ENCODE data around the gene TRIP12. TPM values are rescaled to one million over a fixed set of nuclear protein-coding genes. Genes with fewer than 3 reads are reported as not detected.

Gene TRIP12
- total RNA-seq, 1 experiment from 2014 or later: 368 TPM

DNA sequence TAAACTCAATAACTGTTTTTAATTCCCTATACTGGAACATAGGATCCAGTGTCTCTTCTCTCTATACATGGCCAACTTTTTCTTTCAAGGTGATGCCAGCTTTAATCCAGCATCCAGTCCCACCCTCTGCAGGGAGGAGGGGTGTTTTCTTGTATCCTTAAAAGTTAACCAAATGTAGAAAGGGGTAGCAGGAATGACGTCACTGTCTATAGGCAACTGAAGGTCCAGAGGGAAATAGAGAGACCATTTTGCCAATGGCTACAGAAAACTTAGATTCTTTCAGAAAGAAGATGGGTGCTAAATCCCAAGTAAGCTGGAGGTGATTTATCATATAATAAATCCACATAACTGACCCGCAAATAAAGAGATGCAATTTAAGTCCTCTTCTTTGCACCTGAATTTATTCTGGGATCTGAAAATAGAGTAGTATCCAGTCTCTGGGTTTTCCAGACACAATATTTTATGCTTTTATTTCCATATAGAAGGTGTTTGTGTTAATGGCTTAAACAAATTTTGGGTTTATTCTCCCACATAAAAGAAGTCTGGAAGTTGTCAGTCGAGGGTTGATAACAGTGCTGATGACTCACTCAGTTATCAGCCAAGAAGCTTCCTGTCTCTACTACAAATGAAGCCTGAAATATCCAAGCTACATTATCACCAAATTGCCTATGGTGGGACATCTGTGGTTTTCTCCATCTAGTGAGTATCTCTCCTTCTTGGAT, 201.7 kb downstream of the TRIP12 start:
- no peak for TF ChIP-seq POLR2AphosphoS5 (IDR thresholded peaks at IDR 0.05; ENCODE audit: low read depth, low read length)
- TF ChIP-seq CTCF (IDR thresholded peaks at IDR 0.05): no peak
- no peak for TF ChIP-seq REST (IDR thresholded peaks at IDR 0.05; ENCODE audit: insufficient read depth in 1 of 2, low read depth in 2 of 2, low read length in 1 of 2)
- no peak for TF ChIP-seq SIN3A (IDR thresholded peaks at IDR 0.05; ENCODE audit: borderline replicate concordance, insufficient read depth, low read depth, low read length)
- no peaks in the 10 kb centered on the region for H3K9me3 ChIP-seq (ENCODE audit: control insufficient read depth, insufficient read depth, low read depth, low read length)
- H3K27ac ChIP-seq (ENCODE audit: low read length): no peak overlapping the region
- ChIA-PET CTCF (no interaction called here), POLR2A (no interaction called here)
- in situ Hi-C loops (cut with HindIII; ENCODE audit: low pct_unique_long_range_greater_than_20kb, low sequenced_read_pairs) (no loop called here), intact Hi-C loops (cut with micrococcal nuclease; ENCODE audit: unreplicated experiment) (loop anchor here (5.0 kb wide), 1 partner anchor 288 kb away; no protein-coding TSS in a partner anchor)
- H3K27me3 ChIP-seq (ENCODE audit: control insufficient read depth, insufficient read depth, low read length): peaks cover 22% of the 10 kb centered on the region
- H3K4me1 ChIP-seq (ENCODE audit: control insufficient read depth, insufficient read depth, low read length): peaks cover 3% of the 10 kb centered on the region; the same call in 1 of the 2 replicates
- ATAC-seq (no peak), DNase-seq (ENCODE audit: low read depth, low spot score) (no peak)
- H3K36me3 ChIP-seq (ENCODE audit: control insufficient read depth, insufficient read depth, low read length): no peaks in the 10 kb centered on the region
- H3K4me3 ChIP-seq (ENCODE audit: low read depth in 2 of 2, low read length in 2 of 2): no peak overlapping the region
- no TSS peak for BruUV-seq (replicated peaks)

DNA sequence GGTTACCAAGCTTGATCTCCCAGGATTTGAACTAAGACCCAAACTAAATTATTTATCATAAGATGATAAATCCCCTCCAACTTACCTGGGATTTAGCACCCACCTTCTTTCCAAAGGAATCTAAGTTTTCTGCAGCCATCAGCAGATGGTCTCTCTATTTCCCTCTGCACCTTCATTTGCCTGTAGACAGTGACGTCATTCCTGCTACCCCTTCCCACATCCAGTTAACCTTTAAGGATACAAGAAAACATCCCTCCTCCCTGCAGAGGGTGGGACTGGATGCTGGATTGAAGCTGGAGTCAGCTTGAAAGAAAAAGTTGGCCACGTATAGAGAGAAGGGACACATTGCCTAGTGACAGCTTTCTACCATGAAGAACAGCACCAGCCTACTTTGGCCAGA, 203.8 kb downstream of the TRIP12 start:
- CTCF ChIA-PET: no interaction called here
- DNase-seq (ENCODE audit: low read depth, low spot score) (no peak), ATAC-seq (no peak)
- POLR2A ChIA-PET: no interaction called here
- peaks cover 4% of the 10 kb centered on the region; the same call in 1 of the 2 replicates for H3K4me1 ChIP-seq (ENCODE audit: control insufficient read depth, insufficient read depth, low read length)
- in situ Hi-C loops (cut with HindIII; ENCODE audit: low pct_unique_long_range_greater_than_20kb, low sequenced_read_pairs) (no loop called here), intact Hi-C loops (cut with micrococcal nuclease; ENCODE audit: unreplicated experiment) (loop anchor here (5.0 kb wide), 1 partner anchor 286 kb away; no protein-coding TSS in a partner anchor)
- no peak for TF ChIP-seq SIN3A (IDR thresholded peaks at IDR 0.05; ENCODE audit: borderline replicate concordance, insufficient read depth, low read depth, low read length)
- no peak for TF ChIP-seq TCF7L2 (IDR thresholded peaks at IDR 0.05; ENCODE audit: low read depth, low read length)
- TF ChIP-seq POLR2AphosphoS5 (IDR thresholded peaks at IDR 0.05; ENCODE audit: low read depth, low read length): no peak
- TF ChIP-seq CTCF (IDR thresholded peaks at IDR 0.05): no peak
- no peak overlapping the region for H3K4me3 ChIP-seq (ENCODE audit: low read depth in 2 of 2, low read length in 2 of 2)
- no peaks in the 10 kb centered on the region for H3K9me3 ChIP-seq (ENCODE audit: control insufficient read depth, insufficient read depth, low read depth, low read length)
- no TSS peak for BruUV-seq (replicated peaks)
- no peak overlapping the region for H3K27ac ChIP-seq (ENCODE audit: low read length)
- peaks cover 23% of the 10 kb centered on the region for H3K27me3 ChIP-seq (ENCODE audit: control insufficient read depth, insufficient read depth, low read length)
- H3K36me3 ChIP-seq (ENCODE audit: control insufficient read depth, insufficient read depth, low read length): no peaks in the 10 kb centered on the region
